ENCODE data around the gene CCDC85C. TPM values are rescaled to one million over a fixed set of nuclear protein-coding genes. Genes with fewer than 3 reads are reported as not detected.

Gene CCDC85C
- total and polyA plus RNA-seq, 2 of the 4 experiments (the other 2 are of a cell fraction) = 16.0 to 19.0 TPM

DNA sequence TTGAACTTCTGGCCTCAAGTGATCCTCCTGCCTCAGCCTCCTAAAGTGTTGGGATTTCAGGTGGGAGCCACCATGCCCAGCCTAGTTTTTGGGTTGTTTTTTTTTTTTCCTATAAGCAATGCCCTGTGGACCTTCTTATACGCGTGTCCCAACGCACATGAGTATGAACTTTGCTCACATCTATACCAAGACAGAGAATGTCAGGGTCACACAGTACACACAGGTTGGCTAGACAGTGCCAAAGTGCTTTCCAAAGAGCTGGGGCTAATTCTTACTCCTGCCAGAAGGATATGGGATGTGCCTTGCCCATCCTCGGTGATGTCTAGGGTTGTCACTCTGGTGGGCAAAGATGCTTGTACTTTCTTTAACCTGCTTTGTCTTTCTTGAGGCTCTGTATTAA is 7.6 kb upstream of the CCDC85C start:
- H3K36me3 ChIP-seq (ENCODE audit: control insufficient read depth, insufficient read depth, low read length) = no peaks in the 10 kb centered on the region
- no peak overlapping the region for H2BK20ac ChIP-seq (ENCODE audit: low read depth, low read length)
- CTCF ChIA-PET = no interaction called here
- POLR2A ChIA-PET (ENCODE audit: unreplicated experiment) = no interaction called here
- H2AK9ac ChIP-seq (replicated peaks; ENCODE audit: low read depth, low read length, poor library complexity) = no peak overlapping the region
- 0 out of 2 replicates have a peak overlapping the region, but pooled peaks have one; percentile 13 for H3K4ac ChIP-seq (ENCODE audit: low read depth, low read length)
- peak overlapping the region; percentile 62; the same call in 1 of the 2 replicates for H2AK5ac ChIP-seq (ENCODE audit: low read depth, low read length)
- H4K20me1 ChIP-seq (ENCODE audit: insufficient read depth, low read length) = no peaks in the 10 kb centered on the region
- no peaks in the 10 kb centered on the region for H3K27me3 ChIP-seq (ENCODE audit: control insufficient read depth, insufficient read depth, low read length)
- no peak overlapping the region for H3K27ac ChIP-seq (ENCODE audit: insufficient read depth, low read length)
- TF ChIP-seq MAZ (IDR thresholded peaks at IDR 0.05; ENCODE audit: borderline replicate concordance, low read depth, low read length) = no peak
- no peak for TF ChIP-seq MAFK (IDR thresholded peaks at IDR 0.05; ENCODE audit: low read depth, low read length)
- no peak for TF ChIP-seq POLR2A (IDR thresholded peaks at IDR 0.05; ENCODE audit: low read depth, low read length)
- no peak for TF ChIP-seq CTCF (conservative IDR thresholded peaks at IDR 0.05; ENCODE audit: low read depth, low read length)
- TF ChIP-seq ELK1 (IDR thresholded peaks at IDR 0.05; ENCODE audit: borderline replicate concordance, low read depth, low read length) = no peak
- TF ChIP-seq RCOR1 (IDR thresholded peaks at IDR 0.05; ENCODE audit: insufficient replicate concordance, low read length) = no peak
- no peak for TF ChIP-seq USF2 (IDR thresholded peaks at IDR 0.05; ENCODE audit: low read depth, low read length)
- TF ChIP-seq SMC3 (IDR thresholded peaks at IDR 0.05; ENCODE audit: low read depth, low read length) = no peak
- TF ChIP-seq MXI1 (IDR thresholded peaks at IDR 0.05; ENCODE audit: borderline replicate concordance, low read depth, low read length) = no peak
- TF ChIP-seq RFX5 (IDR thresholded peaks at IDR 0.05; ENCODE audit: low read depth, low read length) = no peak
- TF ChIP-seq CEBPB (IDR thresholded peaks at IDR 0.05; ENCODE audit: low read depth, low read length) = no peak
- no peak for TF ChIP-seq NFE2L2 (IDR thresholded peaks at IDR 0.05; ENCODE audit: low read depth, low read length)
- no peak for TF ChIP-seq FOS (IDR thresholded peaks at IDR 0.05; ENCODE audit: low read depth, low read length)
- H3K9me1 ChIP-seq (ENCODE audit: insufficient read depth, low read length) = no peaks in the 10 kb centered on the region; the same call in 1 of the 2 replicates
- H2BK5ac ChIP-seq (ENCODE audit: low read depth, low read length, poor library complexity, severe bottlenecking) = no peak overlapping the region
- DNase-seq = no peak
- no peak overlapping the region for H4K5ac ChIP-seq (ENCODE audit: low read depth, low read length)
- ATAC-seq (ENCODE audit: low read depth) = no peak
- no peak overlapping the region for H3K4me2 ChIP-seq (ENCODE audit: low read depth, low read length)
- no peak overlapping the region for H3K18ac ChIP-seq (ENCODE audit: low read depth, low read length)
- dilution Hi-C loops (cut with HindIII; ENCODE audit: low sequenced_read_pairs, unreplicated experiment) = no loop called here
- in situ Hi-C loops (cut with MboI; ENCODE audit: low sequenced_read_pairs) = no loop called here
- no peak overlapping the region for H3K23ac ChIP-seq (ENCODE audit: low read depth, low read length)
- no peak overlapping the region for H2BK15ac ChIP-seq (ENCODE audit: low read depth, low read length)
- H2BK120ac ChIP-seq (ENCODE audit: low read depth, low read length) = no peak overlapping the region
- H3K9me3 ChIP-seq (ENCODE audit: control insufficient read depth, insufficient read depth, low read length) = no peaks in the 10 kb centered on the region
- intact Hi-C loops (cut with micrococcal nuclease) = no loop called here
- no peak overlapping the region for H3K56ac ChIP-seq (ENCODE audit: extremely low read depth, insufficient read depth, low read length)
- H4K91ac ChIP-seq (ENCODE audit: insufficient read depth, low read depth, low read length) = no peak overlapping the region
- H3K9ac ChIP-seq (ENCODE audit: low read depth, low read length) = no peak overlapping the region
- no peak overlapping the region for H2AFZ ChIP-seq (replicated peaks; ENCODE audit: low read length, poor library complexity)
- no peak overlapping the region for H3K4me3 ChIP-seq (ENCODE audit: insufficient read depth, low read depth, low read length)
- H3K79me1 ChIP-seq (ENCODE audit: low read depth in 1 of 2, low read length in 2 of 2) = 0 out of 4 replicates have a peak, but pooled peaks cover 0 to under 1% of the 10 kb centered on the region in 2 experiments
- peaks cover 9% of the 10 kb centered on the region for H3K4me1 ChIP-seq (ENCODE audit: control insufficient read depth, insufficient read depth, low read length)
- no peak overlapping the region for H3K14ac ChIP-seq (replicated peaks; ENCODE audit: low read depth, low read length)
- BruUV-seq (replicated peaks) = no TSS peak
- H4K8ac ChIP-seq (ENCODE audit: low read depth in 2 of 2, low read length in 2 of 2) = no peak overlapping the region
- no CpG with 5 or more reads among the region's 4 CpGs for WGBS, 2 experiments (ENCODE audit: extremely low coverage in 2 of 2, insufficient read length in 1 of 2)
